ENCODE results near the gene IQSEC2. TPM values are rescaled to one million over a fixed set of nuclear protein-coding genes. Genes with fewer than 3 reads are reported as not detected.

IQSEC2 gene
- polyA plus RNA-seq, 2 donors, result 7.6 to 11.6 TPM

DNA sequence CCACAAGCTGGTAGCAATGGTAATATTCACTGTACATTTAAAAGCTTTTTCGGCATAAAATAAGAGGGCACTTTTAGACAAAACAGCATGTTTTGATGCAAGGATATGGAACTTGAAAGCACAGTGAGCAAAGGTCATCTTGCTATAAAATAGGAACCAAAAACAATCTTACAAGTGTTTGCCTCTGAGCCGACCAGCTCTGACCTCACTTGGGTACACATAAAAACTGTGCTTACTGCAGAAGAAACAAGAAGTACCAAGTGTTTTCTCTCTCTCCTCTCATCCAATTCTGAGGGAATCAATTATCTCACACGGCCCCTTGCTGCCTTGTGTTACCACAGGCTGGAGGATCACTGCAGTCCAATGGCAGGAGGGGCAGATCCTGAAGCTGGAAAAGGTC, 4.8 kb upstream of the IQSEC2 start:
- H3K9me3 ChIP-seq (ENCODE audit: control insufficient read depth in 2 of 2, insufficient read depth in 1 of 2, low read depth in 1 of 2, low read length in 1 of 2), result no peaks in the 10 kb centered on the region
- H3K27ac ChIP-seq (ENCODE audit: low read depth in 2 of 2, low read length in 1 of 2), result no peak overlapping the region
- no peak overlapping the region for H3K4me3 ChIP-seq (ENCODE audit: low read depth in 1 of 2, low read length in 2 of 2)
- H3K4me1 ChIP-seq (ENCODE audit: control insufficient read depth in 2 of 2, insufficient read depth in 2 of 2, low read length in 1 of 2), result peaks cover 3 to 11% of the 10 kb centered on the region in 2 donors
- no peaks in the 10 kb centered on the region for H3K27me3 ChIP-seq (ENCODE audit: control insufficient read depth in 1 of 2, insufficient read depth in 2 of 2, low read length in 2 of 2)
- 63 to 79% methylated on average over 3 of the region's 3 CpGs for WGBS, 2 donors
- H3K36me3 ChIP-seq (ENCODE audit: control insufficient read depth in 2 of 2, insufficient read depth in 2 of 2, low read length in 1 of 2), result no peaks in the 10 kb centered on the region

DNA sequence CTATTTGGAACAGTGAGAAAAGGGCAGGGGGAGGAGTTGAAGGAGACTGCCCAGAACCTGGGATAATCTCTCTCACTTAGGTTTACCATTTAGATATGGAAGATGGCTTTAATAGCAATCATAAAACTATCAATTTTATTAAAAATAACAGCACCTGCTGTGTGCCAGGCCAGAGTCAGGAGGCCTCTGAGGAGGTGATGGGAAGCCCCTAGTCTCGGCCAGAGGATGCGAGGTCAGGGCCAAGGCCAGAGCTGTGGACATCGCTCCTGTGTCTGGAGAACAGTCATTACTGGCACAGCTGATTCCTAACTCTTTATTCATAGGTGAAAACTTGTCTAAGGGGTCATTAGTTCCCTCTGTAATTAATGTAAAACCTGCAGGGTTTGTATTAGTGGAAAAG, 4.2 kb upstream of the IQSEC2 start:
- 81 to 85% methylated on average over 3 of the region's 3 CpGs for WGBS, 2 donors
- H3K9me3 ChIP-seq (ENCODE audit: control insufficient read depth in 2 of 2, insufficient read depth in 1 of 2, low read depth in 1 of 2, low read length in 1 of 2), result no peaks in the 10 kb centered on the region
- peaks cover 5 to 13% of the 10 kb centered on the region in 2 donors for H3K4me1 ChIP-seq (ENCODE audit: control insufficient read depth in 2 of 2, insufficient read depth in 2 of 2, low read length in 1 of 2)
- no peaks in the 10 kb centered on the region for H3K27me3 ChIP-seq (ENCODE audit: control insufficient read depth in 1 of 2, insufficient read depth in 2 of 2, low read length in 2 of 2)
- no peak overlapping the region for H3K4me3 ChIP-seq (ENCODE audit: low read depth in 1 of 2, low read length in 2 of 2)
- no peaks in the 10 kb centered on the region for H3K36me3 ChIP-seq (ENCODE audit: control insufficient read depth in 2 of 2, insufficient read depth in 2 of 2, low read length in 1 of 2)
- no peak overlapping the region for H3K27ac ChIP-seq (ENCODE audit: low read depth in 2 of 2, low read length in 1 of 2)

DNA sequence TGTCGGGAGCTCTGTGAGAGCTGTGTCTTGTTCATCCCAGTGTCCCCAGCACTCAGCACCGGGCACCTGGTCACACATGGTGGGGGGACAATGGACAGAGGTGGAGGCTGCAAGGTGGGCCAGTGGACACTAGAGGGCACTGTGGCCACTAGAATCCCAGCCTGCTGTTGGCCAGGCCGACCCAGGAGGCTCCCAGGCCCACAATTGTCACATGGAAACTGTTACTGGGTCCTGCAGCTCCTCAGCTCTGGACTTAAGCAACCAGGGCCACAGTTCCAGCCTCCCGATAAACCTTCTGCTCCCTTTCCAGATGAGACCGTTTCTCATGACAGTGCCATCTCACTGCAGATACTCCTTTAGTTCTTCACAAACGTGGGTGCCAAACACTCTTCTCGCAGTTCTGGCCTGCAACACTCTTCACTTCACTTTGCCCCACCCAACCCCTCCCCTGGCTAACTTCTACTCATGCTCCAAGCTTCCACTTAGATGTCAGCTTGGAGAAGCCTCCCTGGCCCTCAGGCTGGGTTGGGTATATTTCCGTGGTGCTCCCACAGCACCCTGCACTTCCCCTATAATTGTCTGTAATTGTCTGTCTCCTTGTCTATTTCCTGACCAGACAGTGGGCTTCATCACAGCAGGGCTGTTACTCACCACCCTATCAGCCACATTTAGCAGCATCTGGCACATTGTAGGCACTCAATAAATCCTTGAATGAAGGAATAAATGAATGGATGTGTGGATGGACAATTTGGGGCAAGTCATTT, 3.5 kb upstream of the IQSEC2 start:
- Histone ChIP-seq H3K27me3 (ENCODE audit: control insufficient read depth in 1 of 2, insufficient read depth in 2 of 2, low read length in 2 of 2) (no peaks in the 10 kb centered on the region), H3K9me3 (ENCODE audit: control insufficient read depth in 2 of 2, insufficient read depth in 1 of 2, low read depth in 1 of 2, low read length in 1 of 2) (no peaks in the 10 kb centered on the region), H3K4me1 (ENCODE audit: control insufficient read depth in 2 of 2, insufficient read depth in 2 of 2, low read length in 1 of 2) (peaks cover 6 to 16% of the 10 kb centered on the region in 2 donors), H3K27ac (ENCODE audit: low read depth in 2 of 2, low read length in 1 of 2) (no peak overlapping the region), H3K36me3 (ENCODE audit: control insufficient read depth in 2 of 2, insufficient read depth in 2 of 2, low read length in 1 of 2) (no peaks in the 10 kb centered on the region), H3K4me3 (ENCODE audit: low read depth in 1 of 2, low read length in 2 of 2) (no peak overlapping the region)
- 29 to 35% methylated on average over 8 of the region's 8 CpGs for WGBS, 2 donors

DNA sequence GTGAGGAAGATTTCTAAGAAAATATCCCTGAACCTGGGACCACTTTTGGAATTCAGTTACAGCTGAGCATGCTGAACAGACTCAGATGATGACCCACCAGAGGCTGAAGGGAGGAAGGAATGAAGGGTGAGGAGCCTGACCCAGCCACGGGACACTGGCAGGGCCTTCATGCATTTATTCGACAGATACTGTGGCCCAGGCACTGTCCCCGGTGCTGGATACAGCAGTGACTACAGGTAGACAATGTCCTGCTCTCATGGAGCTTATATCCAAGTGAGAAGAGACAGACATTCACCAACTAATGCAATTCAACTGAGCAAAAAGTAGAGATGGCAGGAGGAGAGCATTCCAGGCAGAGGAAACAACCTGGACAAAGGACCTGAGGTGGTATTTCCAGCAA, 2.2 kb upstream of the IQSEC2 start:
- Histone ChIP-seq H3K9me3 (ENCODE audit: control insufficient read depth in 2 of 2, insufficient read depth in 1 of 2, low read depth in 1 of 2, low read length in 1 of 2) (no peaks in the 10 kb centered on the region), H3K27ac (ENCODE audit: low read depth in 2 of 2, low read length in 1 of 2) (no peak overlapping the region), H3K4me1 (ENCODE audit: control insufficient read depth in 2 of 2, insufficient read depth in 2 of 2, low read length in 1 of 2) (peaks cover 6 to 16% of the 10 kb centered on the region in 2 donors), H3K27me3 (ENCODE audit: control insufficient read depth in 1 of 2, insufficient read depth in 2 of 2, low read length in 2 of 2) (no peaks in the 10 kb centered on the region), H3K36me3 (ENCODE audit: control insufficient read depth in 2 of 2, insufficient read depth in 2 of 2, low read length in 1 of 2) (no peaks in the 10 kb centered on the region), H3K4me3 (ENCODE audit: low read depth in 1 of 2, low read length in 2 of 2) (no peak overlapping the region)
- WGBS, 2 donors, result 68 to 81% methylated on average over 3 of the region's 3 CpGs

DNA sequence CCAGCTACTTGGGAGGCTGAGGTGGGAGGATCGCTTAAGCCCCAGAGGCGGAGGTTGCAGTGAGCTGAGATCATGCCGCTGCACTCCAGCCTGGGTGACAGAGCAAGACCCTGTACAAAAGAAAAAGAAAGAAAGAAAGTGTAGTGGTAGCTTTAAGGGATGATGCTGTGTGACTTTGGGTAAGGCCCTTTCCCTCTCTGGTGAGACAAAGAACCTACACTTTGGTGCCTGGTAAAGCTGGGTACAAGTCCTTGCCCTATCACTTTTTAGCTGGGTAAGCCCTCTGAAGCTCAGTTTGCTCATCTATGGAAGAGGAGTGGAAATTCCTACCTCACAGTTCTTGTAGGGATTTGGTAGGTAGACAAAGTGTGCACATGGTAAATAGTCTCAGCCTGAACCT, 1.7 kb upstream of the IQSEC2 start:
- peaks cover 6 to 13% of the 10 kb centered on the region in 2 donors for H3K4me1 ChIP-seq (ENCODE audit: control insufficient read depth in 2 of 2, insufficient read depth in 2 of 2, low read length in 1 of 2)
- H3K27me3 ChIP-seq (ENCODE audit: control insufficient read depth in 1 of 2, insufficient read depth in 2 of 2, low read length in 2 of 2), result no peaks in the 10 kb centered on the region
- H3K27ac ChIP-seq (ENCODE audit: low read depth in 2 of 2, low read length in 1 of 2), result no peak overlapping the region
- no peaks in the 10 kb centered on the region for H3K36me3 ChIP-seq (ENCODE audit: control insufficient read depth in 2 of 2, insufficient read depth in 2 of 2, low read length in 1 of 2)
- H3K9me3 ChIP-seq (ENCODE audit: control insufficient read depth in 2 of 2, insufficient read depth in 1 of 2, low read depth in 1 of 2, low read length in 1 of 2), result no peaks in the 10 kb centered on the region
- no peak overlapping the region for H3K4me3 ChIP-seq (ENCODE audit: low read depth in 1 of 2, low read length in 2 of 2)
- 98 to 99% methylated on average over 3 of the region's 3 CpGs for WGBS, 2 donors

DNA sequence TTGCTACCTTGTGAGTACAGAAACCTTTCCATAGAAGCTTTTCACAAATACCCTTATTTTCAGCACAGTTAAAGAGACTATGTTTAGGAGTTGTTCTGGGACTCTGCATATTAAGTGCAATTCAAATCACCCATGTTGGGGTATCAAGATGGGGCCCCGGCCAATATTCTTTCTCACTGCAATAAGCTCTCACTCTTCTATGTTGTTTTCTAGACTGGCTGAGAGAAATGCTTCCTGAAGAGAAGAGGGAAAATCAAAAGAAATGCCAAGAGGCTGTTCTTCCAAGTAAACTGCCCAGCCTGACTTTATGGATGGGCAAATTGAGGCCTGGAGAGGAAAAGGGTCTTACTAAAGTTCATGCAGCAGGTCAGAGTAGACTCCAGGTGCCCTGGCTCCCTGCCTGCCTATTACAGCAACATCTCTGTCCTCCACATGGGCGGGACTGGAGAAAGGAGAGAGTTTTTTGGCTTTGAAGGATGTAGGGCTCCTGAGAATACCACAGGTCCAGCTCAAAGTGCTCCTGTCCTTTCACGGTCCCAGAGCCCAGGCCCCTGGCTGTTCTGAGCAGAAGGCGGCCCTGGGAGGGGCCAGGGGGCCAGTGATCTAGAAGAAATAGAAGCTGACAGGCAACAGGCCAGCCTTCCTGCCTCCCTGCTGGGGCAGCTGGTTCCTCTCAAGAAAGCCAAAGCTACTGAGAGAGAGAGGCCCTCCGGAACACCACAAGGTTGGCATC, 745 bp upstream of the IQSEC2 start:
- Histone ChIP-seq H3K4me3 (ENCODE audit: low read depth in 1 of 2, low read length in 2 of 2) (no peak overlapping the region), H3K9me3 (ENCODE audit: control insufficient read depth in 2 of 2, insufficient read depth in 1 of 2, low read depth in 1 of 2, low read length in 1 of 2) (no peaks in the 10 kb centered on the region), H3K27me3 (ENCODE audit: control insufficient read depth in 1 of 2, insufficient read depth in 2 of 2, low read length in 2 of 2) (no peaks in the 10 kb centered on the region), H3K4me1 (ENCODE audit: control insufficient read depth in 2 of 2, insufficient read depth in 2 of 2, low read length in 1 of 2) (peaks cover 4 to 9% of the 10 kb centered on the region in 2 donors), H3K27ac (ENCODE audit: low read depth in 2 of 2, low read length in 1 of 2) (peak overlapping the region in 1 of 2 donors; percentile 5), H3K36me3 (ENCODE audit: control insufficient read depth in 2 of 2, insufficient read depth in 2 of 2, low read length in 1 of 2) (no peaks in the 10 kb centered on the region)
- WGBS, 2 donors, result 43 to 51% methylated on average over 5 of the region's 5 CpGs

DNA sequence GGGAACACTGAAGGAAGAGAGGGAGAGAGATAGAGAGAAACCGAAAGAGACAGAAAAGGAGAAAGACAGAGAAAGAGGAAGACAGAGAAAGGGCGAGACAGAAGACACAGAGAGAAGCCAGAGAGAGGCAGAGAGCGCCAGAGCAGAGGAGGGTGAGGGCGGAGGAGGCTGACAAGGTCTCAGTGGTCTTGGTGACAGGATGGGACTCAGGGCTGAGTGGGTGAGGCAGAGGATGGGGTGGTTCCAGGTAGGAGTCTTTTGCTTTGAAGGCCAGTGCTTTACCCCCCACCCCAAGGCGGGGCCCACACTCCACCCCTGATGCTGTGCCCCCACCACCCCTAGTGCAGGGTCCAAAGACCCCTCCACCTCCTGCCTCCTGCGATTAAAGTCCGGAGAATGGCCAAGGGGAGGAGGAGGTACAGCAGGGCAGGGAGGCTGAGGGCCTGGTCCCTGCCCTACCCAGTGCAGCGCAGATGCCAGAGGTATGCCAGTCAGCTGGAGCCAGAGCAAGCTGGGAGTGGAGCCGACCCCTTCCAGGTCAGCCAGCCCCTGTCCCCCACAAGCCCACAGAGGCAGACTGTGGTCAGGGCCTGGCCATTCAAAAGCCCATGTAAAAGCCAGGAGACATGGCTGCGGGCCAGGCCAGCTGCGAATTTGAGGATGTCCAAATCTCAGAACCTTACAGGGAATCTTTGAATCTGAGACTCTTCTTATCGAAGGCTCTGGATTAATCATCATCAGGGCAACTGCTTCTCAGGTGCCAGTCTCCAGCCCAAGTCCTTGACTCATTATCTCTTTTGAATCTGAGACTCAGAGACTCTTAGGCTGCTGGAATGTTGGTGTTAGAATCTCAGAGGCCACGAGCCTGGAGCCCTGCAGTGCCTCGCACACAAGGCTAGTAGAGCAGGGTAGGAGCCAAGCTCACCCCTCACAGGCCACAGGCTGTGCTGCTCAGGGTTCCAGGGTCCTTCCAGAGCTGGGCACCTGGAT, 758 bp downstream of the IQSEC2 start:
- Histone ChIP-seq H3K27ac (ENCODE audit: low read depth in 2 of 2, low read length in 1 of 2) (peak overlapping the region; percentile 49 to 53), H3K9me3 (ENCODE audit: control insufficient read depth in 2 of 2, insufficient read depth in 1 of 2, low read depth in 1 of 2, low read length in 1 of 2) (no peaks in the 10 kb centered on the region), H3K4me1 (ENCODE audit: control insufficient read depth in 2 of 2, insufficient read depth in 2 of 2, low read length in 1 of 2) (peaks cover 3 to 8% of the 10 kb centered on the region in 2 donors), H3K36me3 (ENCODE audit: control insufficient read depth in 2 of 2, insufficient read depth in 2 of 2, low read length in 1 of 2) (no peaks in the 10 kb centered on the region), H3K4me3 (ENCODE audit: low read depth in 1 of 2, low read length in 2 of 2) (peak overlapping the region; percentile 20 to 50), H3K27me3 (ENCODE audit: control insufficient read depth in 1 of 2, insufficient read depth in 2 of 2, low read length in 2 of 2) (no peaks in the 10 kb centered on the region)
- 36 to 43% methylated on average over 12 to 14 of the region's 14 CpGs for WGBS, 2 donors

DNA sequence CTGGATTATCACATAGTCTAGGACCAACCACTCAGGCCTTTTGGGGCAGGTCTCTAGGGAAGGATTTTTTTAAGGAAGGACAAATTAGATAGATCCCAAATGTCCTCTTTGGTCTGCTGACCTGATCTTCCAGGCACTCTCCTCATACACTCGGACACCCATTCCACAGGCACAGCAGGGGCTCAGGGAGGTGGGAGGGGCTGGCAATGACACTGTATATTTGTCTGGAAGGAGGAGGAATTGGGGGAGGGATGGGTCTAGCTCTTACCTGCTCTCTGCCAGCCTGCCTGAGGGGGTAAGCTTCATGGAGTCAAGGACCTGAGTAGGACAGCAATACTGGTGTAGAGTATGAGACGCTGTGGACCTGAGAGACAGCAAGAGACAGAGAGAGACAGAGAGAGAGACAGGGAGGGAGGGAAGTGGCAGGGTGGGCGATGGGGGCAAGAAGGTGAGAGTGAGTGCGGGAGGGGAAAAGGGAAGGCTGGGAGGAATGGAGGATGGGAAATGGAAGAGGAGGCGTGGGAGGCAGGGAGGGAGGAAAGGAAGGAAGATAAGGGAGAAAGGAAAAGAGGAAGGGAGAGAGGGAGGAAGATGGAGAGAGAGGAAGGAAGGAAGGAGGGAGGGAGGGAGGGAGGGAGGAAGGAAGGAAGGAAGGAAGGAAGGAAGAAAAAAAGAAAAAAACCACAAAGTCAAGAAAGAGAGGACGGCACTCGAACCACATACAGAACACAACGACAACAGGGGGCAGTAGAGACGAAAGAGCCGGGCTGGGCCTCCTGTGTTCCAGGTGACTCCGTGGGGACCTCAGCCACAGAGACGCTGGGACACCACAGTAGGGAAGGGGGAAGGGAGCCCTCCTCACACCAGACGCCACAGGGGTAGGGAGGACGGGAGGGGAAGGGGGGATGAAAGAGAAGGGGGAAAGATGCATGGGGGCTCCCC, 1.8 kb downstream of the IQSEC2 start:
- Histone ChIP-seq H3K4me1 (ENCODE audit: control insufficient read depth in 2 of 2, insufficient read depth in 2 of 2, low read length in 1 of 2) (peaks cover 3 to 8% of the 10 kb centered on the region in 2 donors), H3K4me3 (ENCODE audit: low read depth in 1 of 2, low read length in 2 of 2) (no peak overlapping the region)
- 44 to 59% methylated on average over 14 of the region's 14 CpGs for WGBS, 2 donors

More for the DNA sequence above, 1.8 kb downstream of the IQSEC2 start:
- Histone ChIP-seq H3K27ac (ENCODE audit: low read depth in 2 of 2, low read length in 1 of 2) (no peak overlapping the region), H3K27me3 (ENCODE audit: control insufficient read depth in 1 of 2, insufficient read depth in 2 of 2, low read length in 2 of 2) (no peaks in the 10 kb centered on the region), H3K36me3 (ENCODE audit: control insufficient read depth in 2 of 2, insufficient read depth in 2 of 2, low read length in 1 of 2) (no peaks in the 10 kb centered on the region), H3K9me3 (ENCODE audit: control insufficient read depth in 2 of 2, insufficient read depth in 1 of 2, low read depth in 1 of 2, low read length in 1 of 2) (no peaks in the 10 kb centered on the region)
